T-helper 1 cell treated with Interleukin-12 subunit alpha and Interleukin-12 subunit beta and Interleukin-4 antibody, amounts not matched to agents 30 ng/mL and 1 ng/mL, for 36 hours (primary cell): Measurements from ENCODE around the gene CDC42EP5. TPM values are rescaled to one million over a fixed set of nuclear protein-coding genes. Genes with fewer than 3 reads are reported as not detected.

Source experiments
- intact Hi-C: fragments of 100-400 bp; cut with micrococcal nuclease; formaldehyde crosslinking; loops from one replicate; pipeline ENCODE4 v1.15.1; 2024
- total RNA-seq: library from RNA; stranded (reverse); gene quantifications from 2 replicates; pipeline ENCODE4 v1.2.3, GENCODE V29; 2022

CDC42EP5 gene
- total RNA-seq, 1 donor from 2014 or later: not detected

DNA sequence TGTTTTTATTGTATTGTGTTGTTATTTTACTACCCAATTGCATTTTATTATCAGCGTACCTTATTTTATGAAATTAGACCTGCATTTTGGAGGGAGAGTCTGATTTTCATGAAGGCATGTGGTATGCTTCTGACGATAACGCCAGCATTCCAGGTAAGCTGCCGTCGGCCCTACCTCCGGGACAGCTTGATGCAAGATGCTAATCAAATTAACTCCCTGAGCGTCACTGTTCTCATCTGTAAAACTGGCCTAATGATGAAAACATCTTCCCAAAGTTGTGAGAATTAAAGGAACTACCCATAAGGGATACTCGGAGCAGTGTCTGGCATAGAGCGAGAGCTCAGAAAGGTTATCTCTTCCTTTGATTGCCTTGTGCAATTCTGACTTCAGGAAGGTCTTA is 16.7 kb upstream of the CDC42EP5 start:
- intact Hi-C loops: no loop called here

DNA sequence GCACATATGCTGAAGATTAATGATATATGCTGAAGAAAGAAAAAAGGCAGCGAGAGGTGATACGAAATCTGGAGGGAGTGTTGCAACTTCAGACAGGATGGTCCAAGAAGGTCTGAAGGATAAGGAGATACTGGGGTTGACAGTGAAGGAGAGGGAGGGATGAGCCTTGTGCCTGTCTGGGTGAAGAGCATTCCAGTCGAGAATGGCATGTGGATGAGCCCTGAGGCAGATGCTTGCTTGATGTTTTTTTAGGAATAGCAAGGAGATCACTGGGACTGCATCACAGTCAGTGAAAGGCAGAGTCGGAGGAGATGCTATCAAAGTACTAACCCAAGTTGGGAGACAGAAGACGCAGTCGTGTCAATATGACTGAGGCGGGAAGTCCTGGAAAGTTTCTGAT is 16.2 kb upstream of the CDC42EP5 start:
- intact Hi-C loops: no loop called here

DNA sequence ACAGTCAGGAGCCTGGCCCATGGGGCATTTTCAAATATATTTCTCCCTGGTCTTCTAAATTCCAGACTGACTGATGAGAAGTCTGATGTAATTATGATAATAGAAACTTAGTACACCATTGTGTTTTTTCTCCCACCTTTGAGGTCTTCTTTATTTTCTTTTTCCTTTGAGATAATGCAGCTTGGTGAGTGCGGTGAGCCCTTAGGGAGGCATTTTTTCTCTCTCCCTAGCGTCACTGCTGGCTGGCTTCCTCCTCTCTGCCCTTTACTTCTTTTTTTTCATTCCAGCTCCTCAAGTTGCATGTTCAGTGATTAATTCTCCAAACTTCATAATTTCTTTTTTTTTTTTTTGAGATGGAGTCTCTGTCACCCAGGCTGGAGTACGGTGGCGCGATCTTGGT is 12.8 kb upstream of the CDC42EP5 start:
- intact Hi-C loops: no loop called here

DNA sequence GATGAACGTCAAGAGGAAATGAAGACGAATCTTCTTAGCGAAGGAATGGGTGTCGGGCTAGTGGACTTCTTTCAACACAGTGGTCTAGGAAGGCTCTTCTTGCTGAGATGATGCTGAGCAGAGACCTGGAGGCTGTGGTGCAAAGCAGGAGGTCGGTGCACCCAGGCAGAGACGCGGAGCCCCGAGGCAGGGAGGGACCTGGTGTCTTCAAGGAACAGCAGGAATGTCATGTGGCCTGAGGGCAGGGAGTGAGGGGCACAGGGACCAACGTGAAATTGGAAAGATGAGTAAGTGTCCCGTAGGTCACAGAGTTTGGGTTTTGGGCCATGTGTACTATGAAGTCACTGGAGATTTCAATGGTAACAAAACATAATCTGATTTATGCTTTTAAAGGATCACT is 11.4 kb upstream of the CDC42EP5 start:
- intact Hi-C loops: loop anchor here (5.0 kb wide), 1 partner anchor 33 kb away; no protein-coding TSS in a partner anchor

DNA sequence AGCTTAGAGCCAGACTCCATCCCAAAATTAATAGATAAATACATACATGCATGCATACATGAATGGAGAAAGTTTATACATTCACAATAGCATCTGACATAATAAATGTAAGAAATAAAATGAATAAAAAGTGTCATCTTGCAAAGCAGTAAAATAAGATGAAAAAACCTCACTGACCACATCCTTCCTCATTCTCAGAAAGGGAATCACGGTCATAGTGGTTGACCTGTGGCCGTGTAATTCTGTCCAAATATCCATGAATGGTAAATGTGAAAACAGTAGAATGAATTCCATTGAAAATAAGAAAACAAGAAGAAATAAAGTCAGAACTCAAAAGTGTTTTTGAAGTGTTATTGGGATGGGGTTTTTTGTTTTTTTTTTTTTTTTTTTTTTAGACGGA is 9.8 kb upstream of the CDC42EP5 start:
- intact Hi-C loops: loop anchor here (5.0 kb wide), 1 partner anchor 34 kb away; no protein-coding TSS in a partner anchor

DNA sequence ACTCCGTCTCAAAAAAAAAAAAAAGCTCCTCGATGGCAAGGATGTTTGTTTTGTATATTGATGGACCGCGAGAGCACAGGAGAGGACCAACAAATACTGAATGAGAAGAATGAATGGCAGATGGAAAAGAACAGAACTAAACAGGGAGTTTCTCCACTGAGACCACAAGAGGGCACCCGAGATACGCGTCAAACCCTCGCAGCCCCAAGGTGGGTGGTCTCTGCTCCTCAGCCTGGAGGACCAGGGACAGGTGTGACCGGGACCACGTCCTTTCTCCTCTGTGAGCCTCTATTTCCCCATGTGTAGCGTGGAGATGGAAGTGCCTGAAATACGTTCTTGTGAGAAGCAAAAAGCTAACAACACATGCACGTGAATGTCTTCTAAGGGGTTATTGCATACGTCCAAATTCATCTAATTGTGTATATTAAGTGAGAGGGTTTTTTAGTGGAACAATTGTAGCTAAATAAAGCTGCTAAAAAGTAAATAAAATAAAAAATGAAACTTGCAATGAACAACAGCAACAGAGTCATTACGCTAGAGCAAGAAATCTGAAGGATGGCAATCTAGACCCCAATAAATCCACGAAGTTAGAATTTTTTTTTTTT is 8.3 kb upstream of the CDC42EP5 start:
- intact Hi-C loops: loop anchor here (1.0 to 5.0 kb wide), 2 partner anchors 36 to 195 kb away; no protein-coding TSS in a partner anchor

DNA sequence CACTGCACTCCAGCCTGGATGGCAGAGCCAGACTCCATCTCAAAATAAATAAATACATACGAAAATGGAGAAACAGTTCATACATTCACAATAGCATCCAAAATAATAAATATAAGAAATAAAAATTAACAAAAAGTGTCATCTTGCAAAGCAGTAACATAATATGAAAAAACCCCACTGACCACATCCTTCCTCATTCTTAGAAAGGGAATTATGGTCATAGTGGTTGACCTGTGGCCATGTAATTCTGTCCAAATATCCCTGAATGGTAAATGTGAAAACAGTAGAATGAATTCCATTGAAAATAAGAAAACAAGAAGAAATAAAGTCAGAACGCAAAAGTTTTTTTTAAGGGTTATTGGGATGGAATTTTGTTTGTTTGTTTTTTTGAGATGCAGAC is 7.0 kb upstream of the CDC42EP5 start:
- intact Hi-C loops: loop anchor here (5.0 kb wide), 1 partner anchor 37 kb away; no protein-coding TSS in a partner anchor

DNA sequence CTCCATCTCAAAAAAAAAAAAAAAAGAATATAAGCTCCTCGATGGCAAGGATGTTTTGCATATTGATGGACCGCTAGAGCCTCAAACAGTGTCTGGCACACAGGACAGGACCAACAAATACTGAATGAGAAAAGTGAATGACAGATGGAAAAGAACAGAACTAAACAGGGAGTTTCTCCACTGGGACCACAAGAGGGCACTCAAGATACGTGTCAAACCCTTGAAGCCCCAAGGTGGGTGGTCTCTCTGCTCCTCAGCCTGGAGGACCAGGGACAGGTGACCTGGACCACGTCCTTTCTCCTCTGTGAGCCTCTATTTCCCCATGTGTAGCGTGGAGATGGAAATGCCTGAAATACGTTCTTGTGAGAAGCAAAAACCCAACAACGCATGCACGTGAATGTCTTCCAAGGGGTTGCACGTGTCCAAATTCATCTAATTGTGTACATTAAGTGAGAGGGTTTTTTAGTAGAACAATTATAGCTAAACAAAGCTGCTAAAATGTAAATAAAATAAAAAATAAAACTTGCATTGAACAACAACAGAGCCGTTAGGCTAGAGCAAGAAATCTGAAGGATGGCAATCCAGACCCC is 5.7 kb upstream of the CDC42EP5 start:
- intact Hi-C loops: no loop called here

DNA sequence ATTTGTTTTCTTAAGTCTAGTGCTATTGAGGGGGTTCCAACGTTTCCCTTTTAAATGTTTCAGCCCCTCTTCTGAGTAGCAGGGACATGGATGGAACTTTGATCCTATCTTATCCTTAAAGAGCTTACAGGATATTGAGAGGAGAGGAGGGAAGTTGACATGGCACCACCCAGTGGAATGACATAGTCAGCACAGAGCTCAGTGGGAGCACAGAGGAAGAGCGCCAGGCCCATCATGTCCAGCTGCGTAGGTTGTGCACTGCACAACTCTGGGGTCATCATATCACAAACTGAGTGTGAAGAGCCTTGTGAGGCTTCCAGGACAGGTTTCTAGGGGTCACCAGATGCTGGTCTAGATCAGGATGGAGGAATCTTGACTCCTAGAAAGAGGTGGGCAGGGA is 4.6 kb upstream of the CDC42EP5 start:
- intact Hi-C loops: no loop called here

DNA sequence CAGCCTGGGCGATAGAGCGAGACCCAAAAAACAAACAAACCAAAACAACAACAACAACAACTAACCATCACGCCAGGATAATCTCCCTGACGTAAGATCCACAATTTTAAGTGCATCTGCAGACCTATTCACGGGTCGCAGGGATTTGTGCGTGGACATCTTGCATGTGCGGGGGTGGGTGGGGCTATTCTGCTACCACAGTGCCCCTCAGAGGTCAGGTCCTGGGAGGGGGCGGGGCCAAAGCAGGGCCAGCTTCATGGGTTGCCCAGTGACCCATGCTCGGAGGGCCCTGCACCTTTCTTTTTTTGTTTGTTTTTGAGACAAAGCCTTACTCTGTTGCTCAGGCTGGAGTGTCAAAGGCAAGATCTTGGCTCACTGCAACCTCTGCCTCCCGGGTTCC is 2.6 kb upstream of the CDC42EP5 start:
- intact Hi-C loops: no loop called here

DNA sequence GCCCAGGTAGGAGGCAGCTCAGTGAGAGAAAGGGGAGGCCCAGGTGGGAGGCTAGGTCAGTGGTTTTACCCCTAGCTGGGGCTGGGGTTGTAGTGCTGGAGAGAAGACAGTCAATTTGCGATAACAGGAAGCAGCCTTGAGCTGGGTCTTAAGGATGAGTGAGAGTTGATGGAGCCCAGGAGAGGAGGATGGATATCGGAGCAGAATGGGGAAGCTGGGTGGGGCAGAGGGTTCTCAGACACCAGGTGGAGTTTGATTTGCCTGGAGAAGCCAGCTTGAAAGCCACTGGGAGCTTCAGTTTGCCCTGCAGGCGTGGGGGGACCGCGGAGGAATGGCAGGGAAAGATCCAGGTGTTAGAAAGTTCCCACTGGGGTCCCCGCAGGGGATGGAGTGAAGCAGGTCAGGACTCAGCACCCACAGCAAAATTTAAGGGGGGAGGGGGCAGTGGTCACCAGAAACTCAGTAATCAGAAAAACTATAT is 836 bp upstream of the CDC42EP5 start:
- intact Hi-C loops: no loop called here

DNA sequence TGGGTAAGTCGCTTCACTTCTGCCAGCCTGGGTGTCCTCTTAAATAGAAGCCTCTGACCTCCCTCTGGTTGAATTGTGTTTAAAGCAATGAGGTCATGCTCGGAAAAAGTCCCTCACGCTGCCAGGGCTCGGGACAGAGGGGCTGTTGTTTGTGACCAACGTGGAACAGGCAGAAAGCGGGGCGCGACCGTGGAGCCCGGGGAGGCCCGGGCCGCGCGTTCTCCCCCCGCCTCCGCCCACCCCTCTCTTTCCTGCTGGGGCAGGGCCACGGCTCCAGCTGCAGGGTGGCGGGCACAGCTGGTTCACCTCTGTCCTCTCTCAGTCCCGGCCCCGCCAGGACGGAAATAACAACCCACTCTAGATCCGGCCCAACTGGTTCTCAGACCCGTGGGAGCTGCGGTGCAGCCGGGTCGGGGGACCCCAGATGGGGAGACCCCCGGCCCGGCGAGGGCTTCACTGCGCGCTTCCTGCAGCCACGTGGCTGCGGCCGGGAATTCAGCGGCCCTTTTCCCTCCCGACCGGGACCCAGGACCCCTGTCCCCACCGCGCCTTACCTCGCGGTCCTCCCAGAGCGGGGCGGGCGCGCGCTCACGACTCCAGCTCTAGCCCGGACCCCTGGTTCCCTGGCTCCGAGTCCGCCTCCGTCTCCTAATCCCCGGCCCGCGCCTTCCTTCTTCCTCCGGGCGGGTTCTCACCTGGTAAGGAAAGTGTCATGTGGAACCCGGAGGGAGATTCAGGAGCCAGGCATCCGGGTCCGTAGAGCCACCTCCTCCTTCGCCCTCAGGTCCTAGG is 1.9 kb downstream of the CDC42EP5 start:
- intact Hi-C loops: no loop called here

DNA sequence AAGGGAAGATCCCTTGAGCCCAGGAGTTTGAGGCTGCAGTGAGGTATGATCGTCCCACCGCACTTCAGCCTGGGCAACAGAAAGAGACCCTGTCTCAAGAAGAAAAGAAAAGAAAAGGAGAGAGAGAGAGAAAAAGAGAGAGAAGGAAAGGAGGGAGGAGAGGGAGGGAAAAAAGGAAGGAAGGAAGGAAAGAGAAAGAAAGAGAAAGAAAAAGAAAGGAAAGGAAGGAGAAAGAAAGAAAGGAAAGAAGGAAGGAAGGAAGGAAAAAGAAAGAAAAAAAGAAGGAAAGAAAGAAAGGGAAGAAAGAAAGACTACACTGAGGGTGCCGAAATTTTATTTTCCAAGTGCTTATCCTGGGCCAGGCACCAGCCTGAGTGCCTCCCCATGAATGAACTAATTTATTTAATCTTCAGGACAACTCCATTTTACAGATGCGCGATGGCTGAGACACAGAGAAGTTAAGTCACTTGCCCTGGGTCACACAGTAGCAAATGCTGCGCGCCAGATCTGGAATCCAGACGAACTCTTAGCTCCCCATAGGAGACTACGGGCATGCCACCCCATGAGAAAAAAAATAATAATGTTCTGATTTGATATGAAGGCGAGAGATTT is 2.7 kb downstream of the CDC42EP5 start:
- intact Hi-C loops: no loop called here

DNA sequence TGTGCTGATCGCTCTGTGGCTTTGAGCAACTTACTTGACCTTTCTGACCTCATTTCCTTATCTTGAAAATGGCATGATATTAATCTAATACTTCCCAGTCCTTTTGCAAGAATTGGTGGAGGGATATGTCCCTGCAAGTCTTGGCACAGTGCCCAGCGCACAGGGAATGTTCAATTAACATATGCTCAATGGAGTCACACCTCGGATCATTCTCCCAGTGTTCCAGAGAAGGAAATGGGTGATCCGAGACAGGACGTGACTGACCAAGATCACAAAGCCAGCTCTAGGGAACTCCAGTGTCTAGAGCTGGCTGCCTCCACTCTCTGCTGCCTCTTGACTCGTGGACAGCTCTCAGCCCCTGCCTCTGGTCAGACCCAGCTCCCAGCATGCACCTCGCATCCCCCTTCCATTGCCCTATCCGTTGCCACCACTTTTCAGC is 3.6 kb downstream of the CDC42EP5 start:
- intact Hi-C loops: loop anchor here (10.0 kb wide), 2 partner anchors 915 to 1845 kb away; partner anchors contain the start of genes RPL28, TMEM238 and ZSCAN5A

DNA sequence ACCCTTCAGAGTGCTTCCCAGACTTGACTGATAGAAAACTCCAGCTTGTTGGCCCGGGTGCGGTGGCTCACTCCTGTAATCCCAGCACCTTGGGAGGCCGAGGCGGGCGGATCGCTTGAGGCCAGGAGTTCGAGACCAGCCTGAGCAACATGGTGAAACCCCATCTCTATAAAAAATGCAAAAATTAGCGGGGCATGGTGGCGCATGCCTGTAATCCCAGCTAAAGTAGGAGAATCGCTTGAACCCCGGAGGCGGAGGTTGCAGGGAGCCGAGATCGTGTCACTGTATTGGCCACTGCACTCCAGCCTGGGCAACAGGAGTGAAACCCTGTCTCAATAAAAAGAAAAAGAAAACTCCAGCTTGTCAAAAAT is 7.0 kb downstream of the CDC42EP5 start:
- intact Hi-C loops: loop anchor here (10.0 kb wide), 2 partner anchors 919 to 1849 kb away; partner anchors contain the start of genes RPL28, TMEM238 and ZSCAN5A

DNA sequence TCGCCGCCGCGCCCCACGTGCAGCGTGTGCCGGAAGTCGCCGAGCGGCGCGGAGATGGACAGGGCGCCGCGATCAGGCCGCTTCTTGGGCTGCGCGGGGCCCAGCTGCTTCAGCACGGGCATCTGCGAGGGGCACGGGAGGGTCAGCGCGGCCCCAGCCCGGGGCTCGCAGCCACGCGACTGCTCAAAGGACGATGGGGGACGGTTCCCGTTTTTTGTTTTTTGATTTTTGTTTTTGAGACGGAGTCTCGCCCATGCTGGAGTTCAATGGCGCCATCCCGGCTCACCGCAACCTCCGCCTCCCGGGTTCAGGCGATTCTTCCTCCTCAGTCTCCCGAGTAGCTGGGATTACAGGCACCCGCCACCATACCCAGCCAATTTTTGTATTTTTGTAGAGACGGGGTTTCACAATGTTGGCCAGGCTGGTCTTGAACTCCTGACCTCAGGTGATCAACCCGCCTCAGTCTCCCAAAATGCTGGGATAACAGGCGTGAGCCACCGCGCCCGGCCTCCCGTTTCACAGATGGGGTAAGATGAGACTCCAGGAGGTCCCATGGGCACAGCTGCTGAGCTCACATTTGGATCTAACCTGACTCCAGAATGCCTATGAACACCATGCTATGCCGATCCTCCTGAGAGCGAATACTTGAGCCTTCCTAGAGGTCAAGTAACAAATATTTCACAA is 7.5 kb downstream of the CDC42EP5 start:
- intact Hi-C loops: loop anchor here (2.0 to 10.0 kb wide), 5 partner anchors 919 to 1849 kb away; partner anchors contain the start of genes FIZ1, RPL28, TMEM238 and ZNF444

DNA sequence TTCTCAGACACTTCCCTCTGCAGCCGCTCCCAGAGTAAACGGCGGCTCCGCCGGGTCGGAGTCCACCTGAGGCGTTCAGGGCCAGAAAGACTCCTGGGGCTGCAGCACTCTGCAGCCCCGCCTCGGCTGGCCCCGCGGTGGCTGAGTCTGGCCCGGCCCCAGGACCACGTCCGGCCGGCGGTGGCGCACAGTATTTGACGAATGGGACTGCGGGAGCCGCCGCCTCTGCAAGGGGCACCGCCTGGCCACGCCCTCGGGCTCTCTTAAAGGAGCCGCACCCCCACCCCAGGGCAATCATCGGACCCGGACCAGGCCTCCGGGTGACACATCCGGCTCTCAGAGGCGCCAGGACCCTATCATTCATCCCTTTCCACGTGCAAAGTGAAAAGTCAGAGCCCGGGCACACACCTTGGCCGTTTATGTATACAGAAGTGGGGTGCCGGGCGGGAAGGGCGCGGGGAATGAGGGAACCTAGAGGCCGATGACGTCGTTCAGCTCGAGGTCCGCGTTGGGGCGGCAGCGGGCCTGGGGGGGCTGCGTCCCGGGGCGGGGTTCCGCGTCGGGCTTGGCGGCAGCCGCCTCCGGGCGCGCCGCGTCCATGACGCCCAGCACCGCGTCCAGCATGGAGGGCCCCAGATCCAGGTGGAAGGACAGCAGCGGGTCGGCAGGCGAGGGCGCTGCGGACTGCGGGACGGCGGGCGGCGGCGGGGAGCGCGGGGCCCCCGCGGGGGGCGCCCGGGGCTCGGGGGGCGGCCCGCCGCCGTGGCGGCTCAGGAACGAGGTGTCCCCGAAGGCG is 8.3 kb downstream of the CDC42EP5 start:
- intact Hi-C loops: loop anchor here (1.0 to 10.0 kb wide), 18 partner anchors 34 to 1850 kb away; partner anchors contain the start of genes CNOT3, FIZ1, HSPBP1 and ISOC2

DNA sequence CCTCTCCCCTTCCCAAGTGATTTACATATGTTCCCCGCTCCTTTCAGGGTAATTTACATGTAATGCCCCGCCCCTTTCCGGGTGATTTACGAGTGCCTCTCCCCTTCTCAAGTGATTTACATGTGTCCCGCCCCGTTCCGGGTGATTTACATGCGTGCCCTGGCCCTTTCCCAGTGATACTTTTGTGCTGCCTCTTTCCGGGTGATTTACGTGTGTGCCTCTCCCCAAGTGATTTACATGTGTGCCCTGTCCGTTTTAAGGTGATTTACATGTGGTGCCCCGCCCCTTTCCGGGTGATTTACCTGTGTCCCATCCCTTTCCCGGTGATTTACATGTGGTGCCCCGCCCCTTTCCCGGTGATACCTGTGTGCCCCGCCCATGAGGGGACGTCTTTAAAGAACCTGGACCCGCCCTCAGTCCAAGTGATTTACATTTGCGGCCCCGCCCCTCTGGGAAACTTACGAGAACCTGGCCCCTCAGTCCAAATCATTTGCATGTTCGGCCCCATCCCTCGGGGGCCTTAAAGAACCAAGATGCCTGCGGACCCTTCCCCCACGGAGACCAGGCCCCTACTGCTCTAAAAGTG is 9.0 kb downstream of the CDC42EP5 start:
- intact Hi-C loops: loop anchor here (1.0 to 10.0 kb wide), 18 partner anchors 33 to 1851 kb away; partner anchors contain the start of genes CNOT3, FIZ1, HSPBP1 and ISOC2

DNA sequence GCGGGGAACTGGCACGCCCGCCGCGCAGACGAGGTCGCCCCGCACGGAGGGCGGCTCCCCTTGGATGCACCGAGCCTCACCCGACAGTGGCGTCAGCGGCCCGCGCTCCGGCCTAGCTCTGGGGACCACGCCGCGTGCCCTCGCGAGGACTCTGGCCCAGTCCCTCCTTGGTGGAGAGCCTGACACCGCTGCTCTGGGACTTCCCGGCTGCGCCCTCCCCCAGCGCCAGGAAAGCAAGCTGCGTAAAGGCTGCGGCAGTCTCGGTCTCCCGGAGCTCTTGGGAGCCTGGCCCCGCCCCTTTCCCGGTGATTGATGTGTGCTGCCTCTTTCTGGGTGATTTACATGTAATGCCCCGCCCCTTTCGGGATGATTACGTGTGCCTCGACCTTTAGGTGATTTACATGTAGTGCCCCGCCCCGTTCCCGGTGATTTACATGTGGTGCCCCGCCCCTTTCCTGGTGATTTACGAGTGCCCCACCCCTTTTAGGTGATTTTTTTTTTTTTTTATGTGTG is 9.5 kb downstream of the CDC42EP5 start, which contains the start of gene LENG9:
Gene LENG9 (minus strand): TSS at position 248 of the 513 bp plus-strand sequence. CDS start 252 bp downstream, outside the sequence.
- intact Hi-C loops: loop anchor here (1.0 to 10.0 kb wide), 19 partner anchors 14 to 1851 kb away; partner anchors contain the start of genes CNOT3, FIZ1, HSPBP1 and ISOC2
